ENCODE measurements around the gene ANAPC10. TPM values are rescaled to one million over a fixed set of nuclear protein-coding genes. Genes with fewer than 3 reads are reported as not detected.

ANAPC10 gene
- total and polyA plus RNA-seq, 10 donors, result 12.0 to 42.2 (median 19.2) TPM

GRCh38 chr4:145090380-145090779 lies 7.6 kb downstream of the ANAPC10 start:
- peaks cover 0 to 96% (median 31%) of the 10 kb centered on the region in 6 donors for H3K36me3 ChIP-seq
- 83 to 98% (median 94%) methylated on average over 1 of the region's 1 CpG for whole genome bisulfite sequencing, 5 donors
- no peaks in the 10 kb centered on the region for H3K27me3 ChIP-seq (replicated peaks in 1 of 7)
- DNase-seq, result no peak
- H3K9me3 ChIP-seq, result peaks cover 0 to 16% (median 11%) of the 10 kb centered on the region in 8 donors
- intact Hi-C loops (cut with DNase I; ENCODE audit: low total_unique reads), result no loop called here
- peak overlapping the region in 1 of 8 donors; percentile 46 for H3K27ac ChIP-seq
- peaks cover 0 to 33% (median 4%) of the 10 kb centered on the region in 6 donors for H3K4me1 ChIP-seq
- TF ChIP-seq CTCF (IDR thresholded peaks at IDR 0.05 in 8 of 11, conservative IDR thresholded peaks at IDR 0.05 in 3 of 11) (no peak), POLR2AphosphoS5 (IDR thresholded peaks at IDR 0.05) (no peak), POLR2A (IDR thresholded peaks at IDR 0.05) (no peak)
- H3K4me3 ChIP-seq, result no peak overlapping the region

GRCh38 chr4:145083891-145084605 lies 13.9 kb downstream of the ANAPC10 start:
- Histone ChIP-seq H3K4me1 (peaks cover 0 to 11% (median 0%) of the 10 kb centered on the region in 6 donors), H3K27ac (no peak overlapping the region), H3K9me3 (no peaks in the 10 kb centered on the region), H3K27me3 (replicated peaks in 1 of 7) (no peaks in the 10 kb centered on the region), H3K36me3 (peaks cover 0 to 80% (median 20%) of the 10 kb centered on the region in 6 donors), H3K4me3 (no peak overlapping the region)
- no peak for DNase-seq
- 85 to 100% (median 93%) methylated on average over 1 of the region's 1 CpG for WGBS, 5 donors
- intact Hi-C loops (cut with DNase I; ENCODE audit: low total_unique reads), result no loop called here
- TF ChIP-seq CTCF (IDR thresholded peaks at IDR 0.05 in 8 of 11, conservative IDR thresholded peaks at IDR 0.05 in 3 of 11), result no peak

GRCh38 chr4:145081756-145082155 lies 16.2 kb downstream of the ANAPC10 start:
- Histone ChIP-seq H3K4me3 (no peak overlapping the region), H3K9me3 (peaks cover 0 to 9% (median 4%) of the 10 kb centered on the region in 8 donors)

More at GRCh38 chr4:145081756-145082155, 16.2 kb downstream of the ANAPC10 start:
- WGBS, 5 donors, result 94 to 100% (median 97%) methylated on average over 1 of the region's 1 CpG
- intact Hi-C loops (cut with DNase I; ENCODE audit: low total_unique reads), result no loop called here
- TF ChIP-seq POLR2AphosphoS5 (IDR thresholded peaks at IDR 0.05) (no peak), CTCF (IDR thresholded peaks at IDR 0.05 in 8 of 11, conservative IDR thresholded peaks at IDR 0.05 in 3 of 11) (no peak), POLR2A (IDR thresholded peaks at IDR 0.05) (no peak)
- no peak overlapping the region for H3K27ac ChIP-seq
- no peaks in the 10 kb centered on the region for H3K27me3 ChIP-seq (replicated peaks in 1 of 7)
- H3K4me1 ChIP-seq, result no peaks in the 10 kb centered on the region
- no peak for DNase-seq
- peaks cover 0 to 82% (median 24%) of the 10 kb centered on the region in 6 donors for H3K36me3 ChIP-seq
